Activated T-helper 1 cell treated with anti-CD3 and anti-CD28 coated beads, Interleukin-12 subunit alpha, Interleukin-12 subunit beta, Interleukin-2, Interleukin-4 antibody, amounts not matched to agents 30 ng/mL and 10 ng/mL and 1 ng/mL, durations not matched to agents 14 hours and 24 hours and 36 hours (primary cell): Measurements from ENCODE around the gene CNTN3. TPM values are rescaled to one million over a fixed set of nuclear protein-coding genes. Genes with fewer than 3 reads are reported as not detected.

ENCODE experiments used
- DNase-seq: peaks from one replicate; pipeline ENCODE4 v3.0.0; 2021; ENCODE audit warnings: low spot score
- H3K27ac Mint-ChIP-seq: one replicate; pipeline ENCODE4 v1.8.0; 2021; ENCODE audit warnings: mild to moderate bottlenecking, mixed read lengths
- H3K27me3 Mint-ChIP-seq: one replicate; pipeline ENCODE4 v1.8.0; 2022; ENCODE audit warnings: mild to moderate bottlenecking, moderate library complexity, mixed read lengths; ENCODE audit not compliant: insufficient read depth
- H3K36me3 Mint-ChIP-seq: one replicate; pipeline ENCODE4 v1.8.0; 2021; ENCODE audit warnings: low read depth, mixed read lengths
- H3K4me1 Mint-ChIP-seq: one replicate; pipeline ENCODE4 v1.8.0; 2021; ENCODE audit warnings: low read depth, mixed read lengths
- H3K4me3 Mint-ChIP-seq: one replicate; pipeline ENCODE4 v1.8.0; 2021; ENCODE audit warnings: mild to moderate bottlenecking, moderate library complexity, mixed read lengths
- H3K9me3 Mint-ChIP-seq: one replicate; pipeline ENCODE4 v1.8.0; 2021; ENCODE audit warnings: mixed read lengths
- intact Hi-C: fragments of 100-400 bp; cut with micrococcal nuclease; formaldehyde crosslinking; loops from one replicate; pipeline ENCODE4 v1.15.1; 2024
- total RNA-seq: library from RNA; stranded (reverse); gene quantifications from 2 replicates; pipeline ENCODE4 v1.2.3, GENCODE V29; 2022

CNTN3 gene
- total RNA-seq, 1 donor from 2014 or later, result not detected

DNA sequence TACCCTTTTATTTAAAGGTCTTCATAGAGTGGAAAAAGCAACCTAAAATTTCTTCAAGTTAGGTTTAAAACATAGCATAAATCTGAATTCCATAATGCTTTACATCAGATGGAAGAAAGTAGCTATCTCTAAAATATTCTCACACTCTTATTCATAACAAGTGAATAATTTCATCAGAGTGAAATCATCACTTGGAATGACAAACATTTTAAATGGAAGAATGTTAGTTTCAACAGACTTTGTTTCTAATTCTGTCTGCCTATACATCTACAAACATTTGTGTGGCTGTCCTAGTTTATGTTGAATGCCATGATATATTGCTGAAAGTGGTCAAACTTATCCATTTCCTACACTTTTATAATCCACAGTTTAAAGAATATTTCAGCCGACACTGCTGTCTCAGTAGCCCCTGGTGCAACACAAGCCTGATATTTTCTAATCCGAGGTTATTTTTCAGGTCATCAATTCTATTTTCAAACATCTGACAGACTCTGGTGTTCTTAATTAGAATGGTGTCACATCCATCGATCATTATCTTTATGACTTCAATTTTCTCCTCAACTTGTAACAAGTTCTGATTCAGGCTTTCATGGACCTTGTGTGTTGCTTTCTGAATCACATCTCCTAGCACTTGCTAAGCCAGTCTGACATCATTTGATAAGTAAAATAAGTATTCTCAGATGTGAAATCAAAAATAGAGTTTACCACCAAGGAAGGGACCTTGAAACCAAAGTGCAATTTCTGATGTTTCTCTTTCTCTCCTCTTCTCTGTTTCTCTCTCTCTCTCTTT is 17.1 kb upstream of the CNTN3 start:
- intact Hi-C loops, result no loop called here
- Mint-ChIP-seq H3K4me1 (no peaks in the 10 kb centered on the region), H3K27me3 (no peaks in the 10 kb centered on the region), H3K27ac (no peak overlapping the region), H3K4me3 (no peak overlapping the region), H3K9me3 (no peaks in the 10 kb centered on the region), H3K36me3 (no peaks in the 10 kb centered on the region)
- no peak for DNase-seq

DNA sequence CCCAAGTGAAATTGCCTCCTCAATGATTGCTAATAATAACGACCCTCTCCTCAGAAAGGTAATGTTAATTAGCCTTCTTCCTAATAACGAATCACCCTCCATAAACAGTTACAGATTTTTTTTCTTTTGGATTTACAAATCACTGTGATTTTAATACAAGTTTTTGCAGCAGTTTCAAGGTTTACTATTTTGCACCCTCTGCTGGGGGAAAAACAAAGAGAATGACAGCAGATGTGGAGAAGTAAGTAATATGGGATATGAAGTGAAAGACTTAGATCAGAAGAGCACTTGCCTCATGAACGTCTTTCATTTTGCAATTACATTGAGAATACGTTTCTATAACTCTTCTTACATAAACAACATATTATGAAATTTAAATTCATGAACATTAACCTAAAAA is 16.1 kb upstream of the CNTN3 start:
- no peak for DNase-seq
- Mint-ChIP-seq H3K27ac (no peak overlapping the region), H3K27me3 (no peaks in the 10 kb centered on the region), H3K36me3 (no peaks in the 10 kb centered on the region), H3K4me1 (no peaks in the 10 kb centered on the region), H3K9me3 (no peaks in the 10 kb centered on the region), H3K4me3 (no peak overlapping the region)
- intact Hi-C loops, result no loop called here

DNA sequence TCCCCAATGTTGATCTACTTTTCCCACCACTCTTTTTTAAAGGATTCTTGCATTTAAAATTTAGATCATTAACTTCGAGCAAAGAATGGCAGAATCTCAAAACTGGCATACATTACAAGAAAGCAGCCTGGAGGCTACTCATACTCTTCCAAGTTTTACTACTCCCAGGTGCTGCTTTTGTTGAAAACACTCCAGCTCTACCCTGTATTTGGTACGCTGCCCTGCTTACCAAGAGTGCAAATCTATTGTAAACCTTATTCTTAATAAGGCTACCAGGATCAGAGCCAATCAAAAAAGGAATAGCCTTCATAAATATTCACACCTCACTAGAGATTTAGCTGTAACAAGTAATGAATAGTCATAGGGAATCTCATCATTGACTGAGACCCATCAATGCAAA is 11.6 kb upstream of the CNTN3 start:
- Mint-ChIP-seq H3K4me1 (no peaks in the 10 kb centered on the region), H3K9me3 (no peaks in the 10 kb centered on the region), H3K36me3 (no peaks in the 10 kb centered on the region), H3K27ac (no peak overlapping the region), H3K4me3 (no peak overlapping the region), H3K27me3 (no peaks in the 10 kb centered on the region)
- intact Hi-C loops, result no loop called here
- DNase-seq, result no peak

DNA sequence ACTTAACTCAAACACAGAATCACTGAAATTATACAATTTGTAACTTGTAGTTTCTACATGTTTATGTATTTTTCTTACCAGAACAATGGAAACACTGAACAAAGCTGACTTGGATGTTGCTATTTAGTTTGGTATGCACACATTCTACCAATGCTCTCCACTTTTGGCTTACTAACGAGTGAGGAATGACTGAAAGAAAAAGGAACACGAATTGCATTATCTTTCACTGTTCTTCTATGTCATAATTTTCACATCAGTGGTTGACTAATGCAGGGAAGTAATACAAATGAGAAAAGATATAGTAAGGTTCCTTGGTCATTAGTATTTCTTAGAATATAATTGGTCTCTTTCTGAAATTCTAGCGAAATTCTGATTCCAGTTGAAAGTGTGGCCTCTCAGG is 9.8 kb upstream of the CNTN3 start:
- Mint-ChIP-seq H3K9me3 (no peaks in the 10 kb centered on the region), H3K4me1 (no peaks in the 10 kb centered on the region), H3K27ac (no peak overlapping the region), H3K27me3 (no peaks in the 10 kb centered on the region), H3K36me3 (no peaks in the 10 kb centered on the region), H3K4me3 (no peak overlapping the region)
- intact Hi-C loops, result no loop called here
- DNase-seq, result no peak

DNA sequence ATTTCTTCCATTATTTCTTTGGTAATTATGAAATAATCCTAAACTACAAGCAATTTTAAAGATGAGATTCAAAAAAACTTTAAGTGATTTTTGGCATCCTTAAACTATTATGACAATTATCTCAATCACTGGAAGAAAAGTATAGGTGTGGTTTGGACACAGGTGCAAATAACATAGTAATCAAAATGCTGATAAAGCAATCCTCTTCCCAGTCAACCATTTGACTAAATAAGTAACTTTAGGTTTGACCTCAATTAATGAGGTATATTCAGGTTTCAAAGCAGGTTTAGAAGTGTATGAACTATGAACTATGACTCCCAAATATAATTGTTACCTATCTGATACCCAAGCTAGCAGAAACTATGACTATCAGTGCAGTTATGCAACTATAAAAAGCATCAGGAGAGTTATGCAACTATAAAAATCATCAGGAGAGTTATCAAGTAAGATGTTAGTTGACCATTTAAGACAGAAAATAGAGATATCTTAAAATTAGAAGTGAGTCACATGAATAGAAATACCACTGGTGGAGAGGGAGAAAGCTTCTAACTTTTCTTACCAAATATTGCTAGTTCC is 8.9 kb upstream of the CNTN3 start:
- H3K9me3 Mint-ChIP-seq, result no peaks in the 10 kb centered on the region
- intact Hi-C loops, result no loop called here
- no peaks in the 10 kb centered on the region for H3K36me3 Mint-ChIP-seq
- H3K4me3 Mint-ChIP-seq, result no peak overlapping the region
- no peaks in the 10 kb centered on the region for H3K4me1 Mint-ChIP-seq
- no peak for DNase-seq
- no peak overlapping the region for H3K27ac Mint-ChIP-seq
- H3K27me3 Mint-ChIP-seq, result no peaks in the 10 kb centered on the region

DNA sequence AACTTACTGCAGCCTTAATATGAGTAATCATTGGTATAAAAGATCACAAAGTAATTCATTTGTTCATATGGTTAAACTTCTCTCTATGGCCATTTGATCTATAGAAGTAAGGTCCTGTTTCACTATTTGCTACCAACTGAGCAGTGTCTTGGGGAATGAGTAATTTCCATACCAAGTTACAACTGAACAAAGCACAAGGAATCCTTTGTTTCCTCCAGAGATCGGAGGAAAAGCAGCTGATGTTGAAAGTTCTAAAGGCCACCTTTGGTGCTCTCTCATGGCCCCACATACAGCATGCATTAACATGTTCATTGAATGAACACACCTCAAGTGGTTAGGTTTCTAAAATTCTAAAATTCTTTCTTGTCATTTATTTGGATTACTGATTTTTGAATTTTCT is 7.1 kb upstream of the CNTN3 start:
- Mint-ChIP-seq H3K36me3 (no peaks in the 10 kb centered on the region), H3K4me3 (no peak overlapping the region), H3K27ac (no peak overlapping the region), H3K4me1 (no peaks in the 10 kb centered on the region), H3K9me3 (no peaks in the 10 kb centered on the region), H3K27me3 (no peaks in the 10 kb centered on the region)
- intact Hi-C loops, result no loop called here
- no peak for DNase-seq

DNA sequence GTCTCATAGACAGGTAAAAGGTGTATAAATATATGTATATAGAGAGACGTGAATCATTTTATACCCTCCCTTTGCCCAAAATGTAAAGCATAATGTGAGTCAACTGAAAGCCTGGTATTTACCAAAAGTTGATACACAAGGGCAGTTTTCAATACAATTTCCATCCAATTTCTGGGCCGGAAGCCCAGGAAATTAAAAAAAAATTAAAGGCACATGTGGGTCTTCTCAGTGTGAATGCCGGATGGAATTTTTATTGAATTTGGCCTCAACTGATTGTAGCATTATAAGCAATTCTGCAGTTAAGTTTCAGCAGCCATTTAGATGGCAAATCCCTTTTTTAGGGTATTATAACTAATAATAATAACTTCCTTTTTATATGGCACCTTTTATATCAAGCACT is 3.3 kb upstream of the CNTN3 start:
- no peak overlapping the region for H3K27ac Mint-ChIP-seq

DNA sequence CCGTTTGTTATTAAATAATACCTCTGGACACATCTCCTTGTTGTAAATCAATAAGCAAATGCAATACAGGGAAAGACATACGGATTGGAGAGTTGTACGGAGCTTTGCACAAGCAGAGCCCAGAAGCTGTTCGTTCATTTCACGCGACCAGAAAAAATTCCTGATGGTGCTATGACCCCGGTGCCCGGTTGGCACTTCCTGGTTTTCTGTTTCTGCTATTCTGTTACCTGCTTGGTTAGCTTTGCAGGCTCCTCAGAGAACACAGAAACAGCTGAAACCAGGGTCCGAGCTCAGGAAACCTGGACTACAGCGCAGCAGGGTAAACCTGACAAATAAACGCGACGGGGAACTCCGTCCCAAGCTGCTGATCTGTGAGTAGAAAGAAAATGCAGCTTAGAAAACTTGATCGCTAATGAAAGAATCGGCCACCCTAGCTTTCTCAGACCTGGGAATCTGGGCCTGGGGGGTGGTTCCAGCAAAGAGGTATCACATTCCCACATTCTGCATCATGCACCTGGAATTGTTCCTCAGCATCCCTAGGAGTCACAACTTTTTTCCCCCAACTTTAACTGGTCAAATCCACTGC is 845 bp downstream of the CNTN3 start:
- no peak overlapping the region for H3K27ac Mint-ChIP-seq
- peaks cover 16% of the 10 kb centered on the region for H3K27me3 Mint-ChIP-seq
- no peak overlapping the region for H3K4me3 Mint-ChIP-seq
- no peaks in the 10 kb centered on the region for H3K36me3 Mint-ChIP-seq
- no peaks in the 10 kb centered on the region for H3K4me1 Mint-ChIP-seq
- intact Hi-C loops, result no loop called here
- H3K9me3 Mint-ChIP-seq, result no peaks in the 10 kb centered on the region
- DNase-seq, result no peak

More for the DNA sequence above, 3.3 kb upstream of the CNTN3 start:
- Mint-ChIP-seq H3K9me3 (no peaks in the 10 kb centered on the region), H3K4me3 (no peak overlapping the region), H3K4me1 (no peaks in the 10 kb centered on the region), H3K27me3 (peaks cover 13% of the 10 kb centered on the region), H3K36me3 (no peaks in the 10 kb centered on the region)
- intact Hi-C loops, result no loop called here
- DNase-seq, result no peak

DNA sequence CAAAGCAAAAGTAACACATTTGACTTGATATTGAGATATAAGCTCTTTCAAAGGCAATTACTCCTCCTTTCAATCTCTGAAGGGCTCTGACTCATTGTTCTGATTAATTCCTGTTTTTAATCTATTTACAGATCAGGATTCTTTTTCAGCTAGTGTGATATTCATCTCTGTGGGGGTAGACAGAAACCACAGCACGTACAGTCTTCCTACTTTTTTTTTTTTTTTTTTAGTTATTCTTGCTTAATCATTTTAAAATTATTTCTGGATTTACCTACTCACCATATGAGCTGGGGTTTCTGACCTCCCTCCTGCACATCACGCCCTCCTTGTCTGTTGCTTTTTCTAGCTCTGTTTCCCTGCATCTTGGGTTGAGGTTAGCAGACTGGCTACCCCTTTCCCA is 1.4 kb downstream of the CNTN3 start:
- H3K27me3 Mint-ChIP-seq, result peaks cover 16% of the 10 kb centered on the region
- intact Hi-C loops, result no loop called here
- no peaks in the 10 kb centered on the region for H3K36me3 Mint-ChIP-seq
- no peaks in the 10 kb centered on the region for H3K9me3 Mint-ChIP-seq
- H3K4me3 Mint-ChIP-seq, result no peak overlapping the region
- no peak for DNase-seq
- H3K4me1 Mint-ChIP-seq, result no peaks in the 10 kb centered on the region
- no peak overlapping the region for H3K27ac Mint-ChIP-seq

DNA sequence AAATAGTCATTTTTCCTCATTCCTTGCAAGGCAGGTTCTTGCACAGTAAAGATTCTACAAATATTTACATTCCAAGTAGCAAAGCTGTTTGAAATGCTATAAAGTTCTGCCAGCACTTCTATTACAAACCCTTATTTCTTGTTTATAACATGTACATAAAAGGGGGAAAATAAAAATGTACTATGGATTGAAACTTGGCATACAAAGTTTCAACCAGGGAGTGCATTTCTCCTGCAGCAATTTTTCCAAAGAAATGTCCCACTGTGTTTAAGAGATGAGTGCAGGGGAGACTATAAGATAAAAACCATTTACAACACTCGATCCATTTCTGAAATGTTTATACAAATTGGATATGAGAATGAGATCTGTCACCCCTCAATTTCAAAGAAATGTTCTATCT is 3.3 kb downstream of the CNTN3 start:
- Mint-ChIP-seq H3K9me3 (no peaks in the 10 kb centered on the region), H3K4me3 (no peak overlapping the region), H3K27me3 (peaks cover 16% of the 10 kb centered on the region), H3K27ac (no peak overlapping the region), H3K36me3 (no peaks in the 10 kb centered on the region), H3K4me1 (no peaks in the 10 kb centered on the region)
- intact Hi-C loops, result no loop called here
- no peak for DNase-seq

DNA sequence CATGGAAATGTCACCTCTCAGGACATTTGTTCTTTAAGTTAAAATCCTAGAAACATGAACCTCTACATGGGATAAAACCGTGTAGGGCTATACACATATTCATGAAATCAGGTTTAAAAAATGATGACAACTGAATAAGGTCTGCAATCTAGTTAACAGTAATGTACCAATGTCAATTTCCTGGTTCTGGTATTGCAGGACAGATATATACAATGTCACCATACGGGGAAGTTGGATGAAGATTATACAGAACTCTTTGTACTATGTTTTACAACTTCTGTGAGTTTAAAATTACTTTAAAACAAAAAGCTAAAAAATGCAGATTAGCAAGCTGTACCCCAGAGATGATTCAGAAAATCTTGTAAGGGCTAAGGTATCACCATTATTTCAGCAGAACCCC is 6.7 kb downstream of the CNTN3 start:
- no peaks in the 10 kb centered on the region for H3K4me1 Mint-ChIP-seq
- H3K9me3 Mint-ChIP-seq, result peaks cover 9% of the 10 kb centered on the region
- no peak overlapping the region for H3K4me3 Mint-ChIP-seq
- no peak for DNase-seq
- peaks cover 3% of the 10 kb centered on the region for H3K27me3 Mint-ChIP-seq
- H3K27ac Mint-ChIP-seq, result no peak overlapping the region
- H3K36me3 Mint-ChIP-seq, result no peaks in the 10 kb centered on the region
- intact Hi-C loops, result no loop called here

DNA sequence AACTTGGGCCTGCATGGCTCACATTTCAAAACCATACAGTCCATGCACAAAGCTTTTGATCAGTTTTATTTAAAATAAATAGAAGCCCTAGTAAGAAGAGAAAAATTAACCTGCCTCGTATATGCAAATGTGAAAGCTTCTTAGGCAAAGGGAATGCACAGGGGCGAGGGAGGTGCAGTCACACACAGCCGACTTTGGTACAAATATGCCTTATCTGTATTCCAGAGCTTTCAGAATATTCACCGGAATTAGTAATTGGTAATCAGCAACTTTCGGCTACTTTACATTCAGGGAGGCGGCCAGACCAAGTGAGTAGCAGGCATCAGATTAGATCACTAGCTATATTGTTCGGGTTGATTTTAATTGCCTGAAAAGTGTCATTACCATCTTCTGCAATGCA is 7.5 kb downstream of the CNTN3 start:
- no peak overlapping the region for H3K27ac Mint-ChIP-seq
- no peak for DNase-seq
- no peaks in the 10 kb centered on the region for H3K36me3 Mint-ChIP-seq
- intact Hi-C loops, result no loop called here
- H3K4me3 Mint-ChIP-seq, result no peak overlapping the region
- H3K4me1 Mint-ChIP-seq, result no peaks in the 10 kb centered on the region
- H3K9me3 Mint-ChIP-seq, result peaks cover 9% of the 10 kb centered on the region
- H3K27me3 Mint-ChIP-seq, result no peaks in the 10 kb centered on the region

DNA sequence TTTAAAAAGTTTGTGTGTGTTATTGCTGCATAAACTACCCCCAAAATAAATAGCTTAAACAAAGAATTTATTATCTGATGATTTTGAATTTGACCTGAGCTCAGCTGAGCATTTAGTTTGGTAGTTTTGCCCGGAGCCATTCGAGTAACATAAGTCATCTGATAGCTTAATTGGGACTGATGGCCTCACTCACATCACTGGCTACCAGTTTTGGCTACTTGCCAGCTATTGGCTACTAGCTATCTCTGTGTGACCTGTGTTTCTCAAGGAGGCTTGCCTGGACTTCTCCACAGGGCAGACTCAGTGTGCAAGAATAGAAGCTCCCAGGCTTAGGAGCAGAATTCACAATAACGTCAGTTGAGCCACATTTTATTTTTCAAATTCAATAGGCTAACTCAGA is 9.0 kb downstream of the CNTN3 start:
- no peaks in the 10 kb centered on the region for H3K27me3 Mint-ChIP-seq
- no peak overlapping the region for H3K27ac Mint-ChIP-seq
- intact Hi-C loops, result no loop called here
- DNase-seq, result no peak
- H3K36me3 Mint-ChIP-seq, result no peaks in the 10 kb centered on the region
- no peak overlapping the region for H3K4me3 Mint-ChIP-seq
- H3K9me3 Mint-ChIP-seq, result peaks cover 9% of the 10 kb centered on the region
- no peaks in the 10 kb centered on the region for H3K4me1 Mint-ChIP-seq
